GM12878 (cell line): ENCODE data around the gene ARHGEF1. TPM values are rescaled to one million over a fixed set of nuclear protein-coding genes. Genes with fewer than 3 reads are reported as not detected.

Experiments
- CREM ChIP-seq: IDR thresholded peaks from 2 replicates; pipeline ENCODE4 v1.6.1; 2014; ENCODE audit warnings: antibody characterized with exemption, low read depth
- DPF2 ChIP-seq: fragments of 450-650 bp; IDR thresholded peaks from 2 replicates; pipeline ENCODE4 v1.6.1; 2017; ENCODE audit warnings: mild to moderate bottlenecking
- EGR1 ChIP-seq, 2 experiments: IDR thresholded peaks; 1 replicate in 1 of 2; 2 replicates in 1 of 2; pipeline ENCODE4 v1.6.1; 2011 to 2012; ENCODE audit warnings: low read depth in 2 of 2, low read length in 2 of 2, borderline replicate concordance in 1 of 2, mild to moderate bottlenecking in 1 of 2, moderate library complexity in 1 of 2
- EZH2 ChIP-seq: IDR thresholded peaks from 2 replicates; pipeline ENCODE4 v1.6.1; 2012; ENCODE audit warnings: low read depth, mild to moderate bottlenecking, control low read depth, inconsistent platforms, low read length, borderline replicate concordance; ENCODE audit not compliant: control insufficient read depth
- GABPA ChIP-seq: IDR thresholded peaks from 2 replicates; pipeline ENCODE4 v1.6.1; 2014; ENCODE audit warnings: antibody characterized with exemption, low read depth, mild to moderate bottlenecking, inconsistent platforms
- GATAD2B ChIP-seq: fragments of 450-650 bp; conservative IDR thresholded peaks from 2 replicates; pipeline ENCODE4 v1.6.1; 2017; ENCODE audit warnings: low read depth, mild to moderate bottlenecking, moderate library complexity
- HDAC2 ChIP-seq: fragments of 200-600 bp; sonication (generic); IDR thresholded peaks from 2 replicates; pipeline ENCODE4 v1.6.1; 2017
- HDAC6 ChIP-seq: fragments of 200-600 bp; sonication (generic); IDR thresholded peaks from one replicate; pipeline ENCODE4 v1.8.0; 2017; ENCODE audit warnings: antibody characterized with exemption; ENCODE audit not compliant: unreplicated experiment
- IKZF2 ChIP-seq, 2 experiments: fragments of 450-650 bp; IDR thresholded peaks; 2 replicates each; pipeline ENCODE4 v1.6.1; 2017; ENCODE audit warnings: mild to moderate bottlenecking in 2 of 2, moderate library complexity in 2 of 2
- IRF4 ChIP-seq: IDR thresholded peaks from 2 replicates; pipeline ENCODE4 v1.6.1; 2011; ENCODE audit warnings: low read depth, low read length
- MYB ChIP-seq: fragments of 150-350 bp; IDR thresholded peaks from 2 replicates; pipeline ENCODE4 v1.6.1; 2014; ENCODE audit warnings: mild to moderate bottlenecking, low read depth, low read length, borderline replicate concordance
- PAX5 ChIP-seq: IDR thresholded peaks from 2 replicates; pipeline ENCODE4 v1.6.1; 2011; ENCODE audit warnings: low read depth, low read length, borderline replicate concordance
- POU2F2 ChIP-seq: IDR thresholded peaks from 3 replicates; pipeline ENCODE4 v1.6.1; 2011; ENCODE audit warnings: low read depth, mild to moderate bottlenecking, low read length, borderline replicate concordance
- RCOR1 ChIP-seq: conservative IDR thresholded peaks from 2 replicates; pipeline ENCODE4 v1.6.1; 2012; ENCODE audit warnings: low read depth, low read length, improper control_type of control experiment
- RUNX3 ChIP-seq: IDR thresholded peaks from 2 replicates; pipeline ENCODE4 v1.6.1; 2012; ENCODE audit warnings: low read length, inconsistent platforms
- SIN3A ChIP-seq: IDR thresholded peaks from 2 replicates; pipeline ENCODE4 v1.6.1; 2012; ENCODE audit warnings: low read depth, low read length, improper control_type of control experiment
- SMAD5 ChIP-seq: IDR thresholded peaks from 2 replicates; pipeline ENCODE4 v1.6.1; 2016; ENCODE audit warnings: antibody characterized with exemption, low read depth
- SREBF1 ChIP-seq: IDR thresholded peaks from 2 replicates; pipeline ENCODE4 v1.6.1; 2012; ENCODE audit warnings: mild to moderate bottlenecking, low read length
- ZBED1 ChIP-seq: IDR thresholded peaks from 2 replicates; pipeline ENCODE4 v1.6.1; 2016; ENCODE audit warnings: borderline replicate concordance
- ZBTB33 ChIP-seq: fragments of 450-650 bp; IDR thresholded peaks from 2 replicates; pipeline ENCODE4 v1.6.1; 2017; ENCODE audit warnings: mild to moderate bottlenecking
- ZBTB4 ChIP-seq: fragments of 450-650 bp; formaldehyde crosslinking; IDR thresholded peaks from 2 replicates; pipeline ENCODE4 v1.4.0; 2022; ENCODE audit warnings: mild to moderate bottlenecking, moderate library complexity
- ZNF217 ChIP-seq: fragments of 450-650 bp; IDR thresholded peaks from 2 replicates; pipeline ENCODE4 v1.6.1; 2017; ENCODE audit warnings: antibody characterized with exemption, mild to moderate bottlenecking
- ZNF622 ChIP-seq: fragments of 450-650 bp; IDR thresholded peaks from 2 replicates; pipeline ENCODE4 v1.6.1; 2017; ENCODE audit warnings: mild to moderate bottlenecking, inconsistent platforms
- polyA plus RNA-seq, 11 experiments: library from polyadenylated mRNA; depleted of rRNA in 4 of 11; unstranded in 6 of 11; stranded (reverse) in 5 of 11; fragments of >200 nt; fragmentation: Nextera tagmentation in 4 of 11; fragmentation: Illumina TruSeq in 1 of 11; extraction: Ambion mirVana in 4 of 11; extraction: Trizol in 1 of 11; gene quantifications; 1 replicate in 1 of 11; 2 replicates in 10 of 11; pipeline versions ENCODE4 v1.2.1 to v1.2.3, GENCODE V29; 2011 to 2016; ENCODE audit warnings: inconsistent platforms in 2 of 11, missing spikeins in 2 of 11, low read depth in 1 of 11
- total RNA-seq, 4 experiments: library from RNA; depleted of rRNA in 3 of 4; stranded (reverse); fragments of >200 nt in 3 of 4; fragmentation: Illumina TruSeq in 1 of 4; extraction: Trizol in 1 of 4; gene quantifications; 2 replicates each; pipeline versions ENCODE4 v1.2.1 to v1.2.3, GENCODE V29; 2013 to 2021
- TF ChIP-seq, protein P1 (sequence below): fragments of 450-650 bp; IDR thresholded peaks from 2 replicates; pipeline ENCODE4 v1.6.1; 2016; ENCODE audit warnings: mild to moderate bottlenecking
- TF ChIP-seq, protein P2 (sequence below): IDR thresholded peaks from 2 replicates; pipeline ENCODE4 v1.6.1; 2011; ENCODE audit warnings: borderline replicate concordance, low read depth, mild to moderate bottlenecking, moderate library complexity, mixed read lengths, low read length; ENCODE audit not compliant: insufficient read depth; ENCODE audit errors: extremely low read length

The ARHGEF1 gene
- total and polyA plus RNA-seq, 10 of the 15 experiments (the other 5 are each of a cell fraction or from before 2014, with no cell fraction given): 1.2 to 207 (median 53.9) TPM

GRCh38 chr19:41882568-41883462, at the start of gene ARHGEF1 (continued):
- TF ChIP-seq ZBTB4 (CRISPR knock-in tag) (no peak), ZNF217 (no peak), MYB (no peak), ZBTB33 (no peak), DPF2 (0 out of 2 replicates have a peak, but pooled peaks have one; percentile 44), HDAC2 (no peak), IRF4 (no peak), EZH2 (no peak), EGR1 (IDR thresholded peaks at IDR 0.05; ENCODE audit: borderline replicate concordance in 1 of 2, low read depth in 2 of 2, low read length in 2 of 2) (peak in 1 of 2 experiments; percentile 65; a peak in 1 of 3 replicates), RUNX3 (no peak), POU2F2 (peak; percentile 14; the same call in 1 of the 3 replicates), RCOR1 (0 out of 2 replicates have a peak, but pooled peaks have one; percentile 41), HDAC6 (peak; percentile 86), GABPA (no peak), SIN3A (peak; percentile 56; the same call in 1 of the 2 replicates), ZNF622 (no peak), IKZF2 (IDR thresholded peaks at IDR 0.05) (no peak), GATAD2B (no peak; the same call in 1 of the 2 replicates), SMAD5 (peak; percentile 40), CREM (no peak), SREBF1 (no peak), PAX5 (no peak), ZBED1 (0 out of 2 replicates have a peak, but pooled peaks have one; percentile 45)
- TF ChIP-seq, protein P1, sequence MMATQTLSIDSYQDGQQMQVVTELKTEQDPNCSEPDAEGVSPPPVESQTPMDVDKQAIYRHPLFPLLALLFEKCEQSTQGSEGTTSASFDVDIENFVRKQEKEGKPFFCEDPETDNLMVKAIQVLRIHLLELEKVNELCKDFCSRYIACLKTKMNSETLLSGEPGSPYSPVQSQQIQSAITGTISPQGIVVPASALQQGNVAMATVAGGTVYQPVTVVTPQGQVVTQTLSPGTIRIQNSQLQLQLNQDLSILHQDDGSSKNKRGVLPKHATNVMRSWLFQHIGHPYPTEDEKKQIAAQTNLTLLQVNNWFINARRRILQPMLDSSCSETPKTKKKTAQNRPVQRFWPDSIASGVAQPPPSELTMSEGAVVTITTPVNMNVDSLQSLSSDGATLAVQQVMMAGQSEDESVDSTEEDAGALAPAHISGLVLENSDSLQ: no peak
- TF ChIP-seq, protein P2, sequence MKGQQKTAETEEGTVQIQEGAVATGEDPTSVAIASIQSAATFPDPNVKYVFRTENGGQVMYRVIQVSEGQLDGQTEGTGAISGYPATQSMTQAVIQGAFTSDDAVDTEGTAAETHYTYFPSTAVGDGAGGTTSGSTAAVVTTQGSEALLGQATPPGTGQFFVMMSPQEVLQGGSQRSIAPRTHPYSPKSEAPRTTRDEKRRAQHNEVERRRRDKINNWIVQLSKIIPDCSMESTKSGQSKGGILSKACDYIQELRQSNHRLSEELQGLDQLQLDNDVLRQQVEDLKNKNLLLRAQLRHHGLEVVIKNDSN: no peak
